Type B pancreatic cell (in vitro differentiated cells): ENCODE results near the gene EPHA8. TPM values are rescaled to one million over a fixed set of nuclear protein-coding genes. Genes with fewer than 3 reads are reported as not detected.

Experiments
- DNase-seq: peaks from one replicate; pipeline ENCODE4 v3.0.0; 2021; ENCODE audit warnings: mixed read lengths; ENCODE audit not compliant: unreplicated experiment; ENCODE audit errors: extremely low spot score
- H3K27ac Mint-ChIP-seq: 2 replicates; pipeline ENCODE4 v1.8.0; 2021; ENCODE audit warnings: mild to moderate bottlenecking, mixed read lengths
- H3K27me3 Mint-ChIP-seq: 2 replicates; pipeline ENCODE4 v1.8.0; 2021; ENCODE audit warnings: mixed read lengths
- H3K36me3 Mint-ChIP-seq: 2 replicates; pipeline ENCODE4 v1.8.0; 2021; ENCODE audit warnings: mixed read lengths
- H3K4me1 Mint-ChIP-seq: one replicate; pipeline ENCODE4 v1.8.0; 2021; ENCODE audit warnings: mixed read lengths; ENCODE audit not compliant: unreplicated experiment
- H3K4me3 Mint-ChIP-seq: 2 replicates; pipeline ENCODE4 v1.8.0; 2021; ENCODE audit warnings: mild to moderate bottlenecking, mixed read lengths
- H3K9me3 Mint-ChIP-seq: 2 replicates; pipeline ENCODE4 v1.8.0; 2021; ENCODE audit warnings: mixed read lengths
- CTCF ChIP-seq: fragments of 200-600 bp; sonication (generic); conservative IDR thresholded peaks from 2 replicates; pipeline ENCODE4 v1.5.0; 2021; ENCODE audit warnings: antibody characterized with exemption, mild to moderate bottlenecking
- total RNA-seq: library from RNA; stranded (reverse); gene quantifications from 2 replicates; pipeline ENCODE4 v1.2.1, GENCODE V29; 2021; ENCODE audit warnings: low replicate concordance

Gene EPHA8
- total RNA-seq, 1 donor from 2014 or later: 0.46 TPM

- H3K9me3 Mint-ChIP-seq: peaks cover 4% of the 10 kb centered on the region
- no peaks in the 10 kb centered on the region for H3K4me1 Mint-ChIP-seq
- H3K27ac Mint-ChIP-seq: no peak overlapping the region
- no peak overlapping the region for H3K4me3 Mint-ChIP-seq
- H3K36me3 Mint-ChIP-seq: no peaks in the 10 kb centered on the region
- H3K27me3 Mint-ChIP-seq: peaks cover 26% of the 10 kb centered on the region
- DNase-seq: no peak
- TF ChIP-seq CTCF: no peak
Observed at GRCh38 chr1:22575532-22576149, 12.4 kb downstream of the EPHA8 start.

- no peaks in the 10 kb centered on the region for H3K4me1 Mint-ChIP-seq
- DNase-seq: no peak
- TF ChIP-seq CTCF: no peak
- H3K9me3 Mint-ChIP-seq: peaks cover 4% of the 10 kb centered on the region
- peaks cover 26% of the 10 kb centered on the region for H3K27me3 Mint-ChIP-seq
- no peak overlapping the region for H3K27ac Mint-ChIP-seq
- H3K4me3 Mint-ChIP-seq: no peak overlapping the region
- no peaks in the 10 kb centered on the region for H3K36me3 Mint-ChIP-seq
Observed at GRCh38 chr1:22576150-22576544, 12.9 kb downstream of the EPHA8 start.

GRCh38 chr1:22576617-22577016 lies 13.3 kb downstream of the EPHA8 start:
- H3K27me3 Mint-ChIP-seq: peaks cover 26% of the 10 kb centered on the region
- H3K9me3 Mint-ChIP-seq: peaks cover 4% of the 10 kb centered on the region
- H3K4me1 Mint-ChIP-seq: no peaks in the 10 kb centered on the region
- H3K27ac Mint-ChIP-seq: no peak overlapping the region
- no peak for TF ChIP-seq CTCF
- DNase-seq: no peak
- H3K4me3 Mint-ChIP-seq: no peak overlapping the region
- no peaks in the 10 kb centered on the region for H3K36me3 Mint-ChIP-seq

GRCh38 chr1:22578732-22579361 lies 15.6 kb downstream of the EPHA8 start:
- TF ChIP-seq CTCF: no peak
- DNase-seq: no peak
- Mint-ChIP-seq H3K9me3 (peaks cover 4% of the 10 kb centered on the region), H3K27me3 (peaks cover 18% of the 10 kb centered on the region), H3K4me1 (peaks cover 5% of the 10 kb centered on the region), H3K27ac (no peak overlapping the region), H3K36me3 (no peaks in the 10 kb centered on the region), H3K4me3 (no peak overlapping the region)

GRCh38 chr1:22579541-22580155 lies 16.4 kb downstream of the EPHA8 start:
- H3K9me3 Mint-ChIP-seq: peaks cover 4% of the 10 kb centered on the region
- peaks cover 11% of the 10 kb centered on the region for H3K27me3 Mint-ChIP-seq
- TF ChIP-seq CTCF: no peak
- DNase-seq: no peak
- H3K27ac Mint-ChIP-seq: no peak overlapping the region
- H3K4me3 Mint-ChIP-seq: no peak overlapping the region
- H3K36me3 Mint-ChIP-seq: no peaks in the 10 kb centered on the region
- peaks cover 7% of the 10 kb centered on the region for H3K4me1 Mint-ChIP-seq
